Measurements from ENCODE around the gene GLUD2.

DNA sequence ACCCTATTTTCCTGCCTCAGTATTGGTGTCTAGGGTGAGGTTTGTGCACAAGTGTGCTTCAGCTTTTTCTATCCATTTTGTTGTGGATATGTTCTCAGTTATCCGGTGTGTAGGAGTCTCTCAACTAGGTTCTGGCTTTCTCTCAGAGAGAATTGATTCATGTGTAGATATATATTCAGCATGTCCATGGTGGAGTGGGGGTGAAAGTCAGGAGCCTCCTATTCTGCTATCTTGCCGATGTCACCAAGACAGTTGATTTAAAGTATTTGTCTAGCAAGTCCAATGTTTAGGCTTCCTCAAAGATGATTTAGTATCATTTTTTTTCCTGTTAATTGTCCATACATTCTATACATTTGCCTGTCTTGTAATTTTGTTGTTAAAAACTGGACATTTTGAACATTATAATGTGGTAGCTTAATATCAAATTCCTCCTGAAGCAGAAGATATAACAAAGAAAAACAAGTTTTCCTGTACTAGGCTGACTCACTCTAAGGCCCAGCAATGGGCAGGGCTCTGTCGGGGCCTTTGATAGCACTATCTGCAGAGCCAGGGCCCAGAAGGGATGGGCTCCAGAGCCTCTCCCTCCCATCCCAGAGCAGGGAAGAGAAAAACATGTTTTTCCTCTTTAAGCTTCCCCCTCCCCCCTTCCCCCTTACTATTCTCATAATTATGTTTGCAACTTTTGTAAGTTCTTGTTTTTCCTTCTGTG lies 37.6 kb downstream of the GLUD2 start:
- TF ChIP-seq, protein P1, sequence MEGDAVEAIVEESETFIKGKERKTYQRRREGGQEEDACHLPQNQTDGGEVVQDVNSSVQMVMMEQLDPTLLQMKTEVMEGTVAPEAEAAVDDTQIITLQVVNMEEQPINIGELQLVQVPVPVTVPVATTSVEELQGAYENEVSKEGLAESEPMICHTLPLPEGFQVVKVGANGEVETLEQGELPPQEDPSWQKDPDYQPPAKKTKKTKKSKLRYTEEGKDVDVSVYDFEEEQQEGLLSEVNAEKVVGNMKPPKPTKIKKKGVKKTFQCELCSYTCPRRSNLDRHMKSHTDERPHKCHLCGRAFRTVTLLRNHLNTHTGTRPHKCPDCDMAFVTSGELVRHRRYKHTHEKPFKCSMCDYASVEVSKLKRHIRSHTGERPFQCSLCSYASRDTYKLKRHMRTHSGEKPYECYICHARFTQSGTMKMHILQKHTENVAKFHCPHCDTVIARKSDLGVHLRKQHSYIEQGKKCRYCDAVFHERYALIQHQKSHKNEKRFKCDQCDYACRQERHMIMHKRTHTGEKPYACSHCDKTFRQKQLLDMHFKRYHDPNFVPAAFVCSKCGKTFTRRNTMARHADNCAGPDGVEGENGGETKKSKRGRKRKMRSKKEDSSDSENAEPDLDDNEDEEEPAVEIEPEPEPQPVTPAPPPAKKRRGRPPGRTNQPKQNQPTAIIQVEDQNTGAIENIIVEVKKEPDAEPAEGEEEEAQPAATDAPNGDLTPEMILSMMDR (IDR thresholded peaks at IDR 0.05) = no peak
- TF ChIP-seq, protein P2, sequence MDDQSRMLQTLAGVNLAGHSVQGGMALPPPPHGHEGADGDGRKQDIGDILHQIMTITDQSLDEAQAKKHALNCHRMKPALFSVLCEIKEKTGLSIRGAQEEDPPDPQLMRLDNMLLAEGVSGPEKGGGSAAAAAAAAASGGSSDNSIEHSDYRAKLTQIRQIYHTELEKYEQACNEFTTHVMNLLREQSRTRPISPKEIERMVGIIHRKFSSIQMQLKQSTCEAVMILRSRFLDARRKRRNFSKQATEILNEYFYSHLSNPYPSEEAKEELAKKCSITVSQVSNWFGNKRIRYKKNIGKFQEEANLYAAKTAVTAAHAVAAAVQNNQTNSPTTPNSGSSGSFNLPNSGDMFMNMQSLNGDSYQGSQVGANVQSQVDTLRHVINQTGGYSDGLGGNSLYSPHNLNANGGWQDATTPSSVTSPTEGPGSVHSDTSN (IDR thresholded peaks at IDR 0.05) = no peak
- no peak for TF ChIP-seq POLR2AphosphoS5 (IDR thresholded peaks at IDR 0.05; ENCODE audit: low read depth, low read length)
- TF ChIP-seq, protein P3, sequence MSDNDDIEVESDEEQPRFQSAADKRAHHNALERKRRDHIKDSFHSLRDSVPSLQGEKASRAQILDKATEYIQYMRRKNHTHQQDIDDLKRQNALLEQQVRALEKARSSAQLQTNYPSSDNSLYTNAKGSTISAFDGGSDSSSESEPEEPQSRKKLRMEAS (IDR thresholded peaks at IDR 0.05; ENCODE audit: low read depth) = no peak
- no peak for TF ChIP-seq EZH2phosphoT487 (IDR thresholded peaks at IDR 0.05; ENCODE audit: borderline replicate concordance, low read depth)
- TF ChIP-seq JUND (IDR thresholded peaks at IDR 0.05) = no peak
- TF ChIP-seq, protein P4, sequence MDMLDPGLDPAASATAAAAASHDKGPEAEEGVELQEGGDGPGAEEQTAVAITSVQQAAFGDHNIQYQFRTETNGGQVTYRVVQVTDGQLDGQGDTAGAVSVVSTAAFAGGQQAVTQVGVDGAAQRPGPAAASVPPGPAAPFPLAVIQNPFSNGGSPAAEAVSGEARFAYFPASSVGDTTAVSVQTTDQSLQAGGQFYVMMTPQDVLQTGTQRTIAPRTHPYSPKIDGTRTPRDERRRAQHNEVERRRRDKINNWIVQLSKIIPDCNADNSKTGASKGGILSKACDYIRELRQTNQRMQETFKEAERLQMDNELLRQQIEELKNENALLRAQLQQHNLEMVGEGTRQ (IDR thresholded peaks at IDR 0.05; ENCODE audit: borderline replicate concordance, low read depth, low read length) = no peak
- no peak for TF ChIP-seq MXI1 (IDR thresholded peaks at IDR 0.05; ENCODE audit: low read depth, low read length)
- no peak for TF ChIP-seq GATA2 (CRISPR knock-in tag; IDR thresholded peaks at IDR 0.05)
- TF ChIP-seq, protein P5, sequence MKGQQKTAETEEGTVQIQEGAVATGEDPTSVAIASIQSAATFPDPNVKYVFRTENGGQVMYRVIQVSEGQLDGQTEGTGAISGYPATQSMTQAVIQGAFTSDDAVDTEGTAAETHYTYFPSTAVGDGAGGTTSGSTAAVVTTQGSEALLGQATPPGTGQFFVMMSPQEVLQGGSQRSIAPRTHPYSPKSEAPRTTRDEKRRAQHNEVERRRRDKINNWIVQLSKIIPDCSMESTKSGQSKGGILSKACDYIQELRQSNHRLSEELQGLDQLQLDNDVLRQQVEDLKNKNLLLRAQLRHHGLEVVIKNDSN (IDR thresholded peaks at IDR 0.05; ENCODE audit: borderline replicate concordance, low read depth) = no peak
- no peak for TF ChIP-seq CHD2 (IDR thresholded peaks at IDR 0.05; ENCODE audit: low read length, partially characterized antibody)
- no peak for TF ChIP-seq SIN3A (IDR thresholded peaks at IDR 0.05; ENCODE audit: borderline replicate concordance, low read depth, low read length)
- no peak for TF ChIP-seq EP300 (IDR thresholded peaks at IDR 0.05; ENCODE audit: borderline replicate concordance in 1 of 2, low read depth in 1 of 2, low read length in 1 of 2)

Data from SK-N-SH (cell line).